Neural progenitor cell (in vitro differentiated cells): ENCODE measurements around the gene BCOR. TPM values are rescaled to one million over a fixed set of nuclear protein-coding genes. Genes with fewer than 3 reads are reported as not detected.

Experiments used
- DNase-seq: peaks from one replicate; pipeline ENCODE4 v3.0.0-alpha.2; 2016; ENCODE audit warnings: low spot score
- H2AFZ ChIP-seq: fragments of 200-600 bp; sonication (generic); replicated peaks from 2 replicates; pipeline ENCODE4 v1.6.1; 2016; ENCODE audit warnings: antibody characterized with exemption
- H3F3A ChIP-seq: fragments of 200-600 bp; sonication (generic); 2 replicates; pipeline ENCODE4 v1.6.1; 2016; ENCODE audit warnings: antibody characterized with exemption, low read depth
- H3K27ac ChIP-seq: fragments of 200-600 bp; sonication (generic); 2 replicates; pipeline ENCODE4 v1.5.1; 2016; ENCODE audit warnings: mild to moderate bottlenecking
- H3K27me3 ChIP-seq: fragments of 200-600 bp; sonication (generic); 2 replicates; pipeline ENCODE4 v1.6.1; 2016; ENCODE audit warnings: mild to moderate bottlenecking, moderate library complexity
- H3K36me3 ChIP-seq: fragments of 200-600 bp; sonication (generic); 2 replicates; pipeline ENCODE4 v1.5.1; 2016
- H3K4me1 ChIP-seq: fragments of 200-600 bp; sonication (generic); 2 replicates; pipeline ENCODE4 v1.6.1; 2016; ENCODE audit warnings: mixed run types
- H3K4me2 ChIP-seq: fragments of 200-600 bp; sonication (generic); 2 replicates; pipeline ENCODE4 v1.6.1; 2016
- H3K4me3 ChIP-seq: fragments of 200-600 bp; sonication (generic); 2 replicates; pipeline ENCODE4 v1.5.1; 2016
- H3K79me2 ChIP-seq: fragments of 200-600 bp; sonication (generic); 2 replicates; pipeline ENCODE4 v1.6.1; 2016; ENCODE audit warnings: low read depth
- H3K9ac ChIP-seq: fragments of 200-600 bp; sonication (generic); 2 replicates; pipeline ENCODE4 v1.6.1; 2016
- H3K9me3 ChIP-seq: fragments of 200-600 bp; sonication (generic); 2 replicates; pipeline ENCODE4 v1.5.1; 2016; ENCODE audit warnings: low read depth
- H4K20me1 ChIP-seq: fragments of 200-600 bp; sonication (generic); 2 replicates; pipeline ENCODE4 v1.6.1; 2016; ENCODE audit warnings: low read depth
- H3K27ac Mint-ChIP-seq: 3 replicates; pipeline ENCODE4 v1.8.0; 2021; ENCODE audit warnings: mixed read lengths
- H3K27me3 Mint-ChIP-seq: 2 replicates; pipeline ENCODE4 v1.8.0; 2022; ENCODE audit warnings: low read depth, mild to moderate bottlenecking, inconsistent platforms, moderate library complexity, mixed read lengths; ENCODE audit not compliant: insufficient read depth
- H3K36me3 Mint-ChIP-seq: 3 replicates; pipeline ENCODE4 v1.8.0; 2021; ENCODE audit warnings: mixed read lengths
- H3K4me1 Mint-ChIP-seq: 3 replicates; pipeline ENCODE4 v1.8.0; 2021; ENCODE audit warnings: mixed read lengths
- H3K4me3 Mint-ChIP-seq: 3 replicates; pipeline ENCODE4 v1.8.0; 2021; ENCODE audit warnings: mild to moderate bottlenecking, moderate library complexity, mixed read lengths
- H3K9me3 Mint-ChIP-seq: 3 replicates; pipeline ENCODE4 v1.8.0; 2020; ENCODE audit warnings: mixed read lengths
- EZH2 ChIP-seq: fragments of 200-600 bp; sonication (generic); IDR thresholded peaks from 2 replicates; pipeline ENCODE4 v1.6.1; 2017; ENCODE audit warnings: antibody characterized with exemption, mild to moderate bottlenecking, moderate library complexity
- EZH2phosphoT487 ChIP-seq: fragments of 200-600 bp; sonication (generic); IDR thresholded peaks from 2 replicates; pipeline ENCODE4 v1.6.1; 2017; ENCODE audit warnings: antibody characterized with exemption
- total RNA-seq: library from RNA; depleted of rRNA; stranded (reverse); fragments of >200 nt; gene quantifications from 2 replicates; pipeline ENCODE4 v1.2.3, GENCODE V29; 2015; ENCODE audit warnings: low replicate concordance
- TF ChIP-seq, protein P1 (sequence below): fragments of 200-600 bp; sonication (generic); IDR thresholded peaks from 2 replicates; pipeline ENCODE4 v1.5.1; 2017; ENCODE audit warnings: antibody characterized with exemption, mild to moderate bottlenecking

The BCOR gene
- total RNA-seq, 1 donor from 2014 or later: 32.4 TPM

DNA sequence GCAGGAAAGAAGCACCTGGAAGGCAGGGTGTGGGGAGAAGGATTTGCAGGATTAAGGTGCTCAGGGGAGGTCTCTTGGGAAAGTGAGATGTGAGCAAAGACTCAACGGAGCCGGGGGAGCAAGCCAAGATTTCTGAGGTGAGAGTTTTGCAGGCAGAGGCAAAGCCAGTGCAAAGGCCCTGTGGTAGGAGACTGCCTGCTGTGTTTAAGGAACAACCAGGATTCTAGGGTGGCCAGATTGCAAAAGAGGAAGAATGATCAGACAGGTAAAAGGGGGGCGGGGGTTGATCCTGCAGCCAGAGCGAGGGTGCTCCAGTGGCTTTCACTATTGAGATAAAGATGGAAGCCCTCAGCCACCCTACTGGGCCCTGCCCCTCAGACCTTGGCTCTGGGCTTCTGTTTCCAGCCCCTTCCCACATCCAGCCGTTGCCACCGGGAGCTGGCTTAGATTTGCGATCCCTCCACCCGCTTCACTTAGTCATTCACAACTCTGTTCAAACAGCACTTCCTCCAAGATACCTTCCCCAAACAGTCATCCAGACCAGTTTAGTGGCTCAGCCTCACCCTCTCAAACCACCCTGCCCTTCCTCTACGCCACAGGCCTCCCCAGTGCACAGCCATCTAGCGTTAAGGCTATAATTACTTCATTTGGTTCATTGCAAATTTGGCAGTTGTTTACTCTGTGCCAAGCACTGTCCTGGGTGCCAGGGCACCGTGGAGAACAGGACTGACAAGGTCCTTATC lies 23.3 kb upstream of the BCOR start:
- Histone ChIP-seq H3K4me1 (no peaks in the 10 kb centered on the region), H3K36me3 (no peaks in the 10 kb centered on the region), H3K9ac (no peak overlapping the region), H3K4me2 (no peak overlapping the region), H3K79me2 (no peaks in the 10 kb centered on the region), H4K20me1 (no peaks in the 10 kb centered on the region), H3K9me3 (no peaks in the 10 kb centered on the region), H3K27ac (no peak overlapping the region), H3F3A (no peaks in the 10 kb centered on the region), H2AFZ (no peak overlapping the region), H3K27me3 (no peaks in the 10 kb centered on the region), H3K4me3 (no peak overlapping the region)
- TF ChIP-seq, protein P1, sequence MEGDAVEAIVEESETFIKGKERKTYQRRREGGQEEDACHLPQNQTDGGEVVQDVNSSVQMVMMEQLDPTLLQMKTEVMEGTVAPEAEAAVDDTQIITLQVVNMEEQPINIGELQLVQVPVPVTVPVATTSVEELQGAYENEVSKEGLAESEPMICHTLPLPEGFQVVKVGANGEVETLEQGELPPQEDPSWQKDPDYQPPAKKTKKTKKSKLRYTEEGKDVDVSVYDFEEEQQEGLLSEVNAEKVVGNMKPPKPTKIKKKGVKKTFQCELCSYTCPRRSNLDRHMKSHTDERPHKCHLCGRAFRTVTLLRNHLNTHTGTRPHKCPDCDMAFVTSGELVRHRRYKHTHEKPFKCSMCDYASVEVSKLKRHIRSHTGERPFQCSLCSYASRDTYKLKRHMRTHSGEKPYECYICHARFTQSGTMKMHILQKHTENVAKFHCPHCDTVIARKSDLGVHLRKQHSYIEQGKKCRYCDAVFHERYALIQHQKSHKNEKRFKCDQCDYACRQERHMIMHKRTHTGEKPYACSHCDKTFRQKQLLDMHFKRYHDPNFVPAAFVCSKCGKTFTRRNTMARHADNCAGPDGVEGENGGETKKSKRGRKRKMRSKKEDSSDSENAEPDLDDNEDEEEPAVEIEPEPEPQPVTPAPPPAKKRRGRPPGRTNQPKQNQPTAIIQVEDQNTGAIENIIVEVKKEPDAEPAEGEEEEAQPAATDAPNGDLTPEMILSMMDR: no peak
- TF ChIP-seq EZH2phosphoT487: no peak
- TF ChIP-seq EZH2: no peak
- no peak for DNase-seq
- Mint-ChIP-seq H3K27ac (no peak overlapping the region), H3K36me3 (peaks cover 4% of the 10 kb centered on the region), H3K27me3 (peaks cover 10% of the 10 kb centered on the region), H3K4me1 (no peaks in the 10 kb centered on the region), H3K4me3 (no peak overlapping the region), H3K9me3 (peaks cover 15% of the 10 kb centered on the region)

DNA sequence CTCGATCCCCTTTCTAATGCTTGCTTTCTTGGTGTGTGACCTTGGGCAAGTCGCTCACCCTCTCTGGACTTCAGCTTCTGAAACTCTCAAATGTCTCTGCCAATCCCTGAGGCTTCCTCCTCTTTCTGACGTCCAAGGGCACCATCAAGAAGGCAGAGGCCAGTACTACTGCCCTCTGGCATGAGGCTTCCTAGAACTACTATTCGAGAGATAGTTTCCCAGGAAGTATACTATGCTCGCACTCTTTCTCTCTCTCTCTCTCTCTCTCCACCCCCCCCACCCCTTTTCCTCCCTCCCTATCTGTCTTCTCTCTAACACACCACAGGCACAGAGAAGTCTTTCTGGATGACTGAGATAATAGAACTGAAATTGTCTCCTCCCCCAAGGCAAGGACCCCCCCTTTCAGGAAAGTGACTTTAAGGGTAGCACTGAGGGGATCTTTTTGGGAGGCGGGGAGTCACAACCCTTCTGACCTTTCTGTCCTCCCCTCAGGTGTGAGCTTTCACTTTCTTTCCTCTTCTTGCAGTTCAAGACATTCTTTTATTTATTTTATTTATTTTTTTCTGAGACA lies 20.0 kb upstream of the BCOR start:
- Histone ChIP-seq H3K4me1 (no peaks in the 10 kb centered on the region), H3F3A (no peaks in the 10 kb centered on the region), H3K4me2 (no peak overlapping the region), H3K27me3 (no peaks in the 10 kb centered on the region), H2AFZ (no peak overlapping the region), H3K4me3 (no peak overlapping the region), H3K27ac (no peak overlapping the region), H3K9me3 (no peaks in the 10 kb centered on the region), H3K79me2 (no peaks in the 10 kb centered on the region), H3K9ac (no peak overlapping the region), H4K20me1 (no peaks in the 10 kb centered on the region), H3K36me3 (no peaks in the 10 kb centered on the region)
- no peak overlapping the region for H3K4me3 Mint-ChIP-seq
- no peak overlapping the region for H3K27ac Mint-ChIP-seq
- H3K36me3 Mint-ChIP-seq: no peaks in the 10 kb centered on the region
- TF ChIP-seq, protein P1: no peak
- TF ChIP-seq EZH2 (no peak), EZH2phosphoT487 (no peak)
- peaks cover 12% of the 10 kb centered on the region for H3K9me3 Mint-ChIP-seq
- H3K4me1 Mint-ChIP-seq: no peaks in the 10 kb centered on the region
- DNase-seq: no peak
- H3K27me3 Mint-ChIP-seq: peaks cover 7% of the 10 kb centered on the region

DNA sequence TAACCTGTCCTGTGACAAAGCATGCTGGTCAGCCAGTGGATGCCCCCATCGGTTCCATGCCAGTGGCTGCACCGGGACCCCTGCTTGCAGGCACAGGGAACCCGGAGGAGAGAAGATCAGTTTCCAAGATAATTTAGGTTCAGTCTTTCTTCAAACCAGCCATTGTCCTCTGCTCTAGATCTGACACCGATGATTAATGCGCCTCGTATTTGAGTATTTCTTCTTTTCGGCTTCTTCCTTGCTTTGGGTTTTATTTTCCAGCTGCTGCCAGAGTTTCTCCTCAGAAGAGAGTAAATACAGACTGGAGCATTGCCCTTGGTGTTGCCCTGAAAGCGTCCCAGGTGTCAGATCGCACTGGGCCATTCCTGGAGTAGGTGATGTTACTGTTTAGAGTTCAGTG lies 19.2 kb upstream of the BCOR start:
- Mint-ChIP-seq H3K36me3 (no peaks in the 10 kb centered on the region), H3K4me1 (peaks cover 4% of the 10 kb centered on the region), H3K27me3 (peaks cover 7% of the 10 kb centered on the region), H3K4me3 (no peak overlapping the region), H3K27ac (no peak overlapping the region), H3K9me3 (peaks cover 12% of the 10 kb centered on the region)
- Histone ChIP-seq H2AFZ (no peak overlapping the region), H3K36me3 (no peaks in the 10 kb centered on the region), H3K27ac (no peak overlapping the region), H3K27me3 (no peaks in the 10 kb centered on the region), H3K4me1 (no peaks in the 10 kb centered on the region), H3K79me2 (no peaks in the 10 kb centered on the region), H3K4me2 (no peak overlapping the region), H3K9me3 (no peaks in the 10 kb centered on the region), H3F3A (no peaks in the 10 kb centered on the region), H3K4me3 (no peak overlapping the region), H3K9ac (no peak overlapping the region), H4K20me1 (no peaks in the 10 kb centered on the region)
- DNase-seq: no peak
- TF ChIP-seq, protein P1: no peak
- no peak for TF ChIP-seq EZH2
- no peak for TF ChIP-seq EZH2phosphoT487
